ENCODE data around the gene COL6A2. TPM values are rescaled to one million over a fixed set of nuclear protein-coding genes. Genes with fewer than 3 reads are reported as not detected.
"Not testable (repeated sequence)": the region's sequence is repeated elsewhere in the genome, so short reads cannot be mapped to it uniquely, and the experiment has no call there.

The COL6A2 gene
- total and polyA plus RNA-seq, 2 of the 4 experiments (the other 2 are of a cell fraction) = 208 to 1,065 TPM

DNA sequence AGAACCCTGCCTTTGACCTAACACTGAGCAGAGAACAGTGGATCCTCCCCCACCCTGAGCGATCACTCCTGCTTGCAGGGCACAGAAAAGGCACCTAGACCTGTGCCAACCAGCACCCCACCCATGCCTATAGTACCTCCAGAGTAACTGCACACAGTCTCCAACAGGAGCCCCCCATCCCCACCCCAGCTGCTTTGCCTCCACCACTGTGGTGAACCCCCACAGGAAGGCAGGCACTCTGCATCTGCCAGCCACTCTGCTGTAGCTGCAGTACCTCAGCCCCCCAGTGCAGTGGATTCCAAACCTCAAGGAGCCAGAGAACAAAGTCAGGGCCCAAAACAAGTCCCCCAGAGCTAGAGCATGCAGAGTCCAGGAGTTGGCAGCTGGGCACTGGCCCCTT is 75.7 kb downstream of the COL6A2 start:
- peaks cover 12% of the 10 kb centered on the region for H3K9me3 ChIP-seq (ENCODE audit: control insufficient read depth, insufficient read depth, low read length)
- H3K23ac ChIP-seq (ENCODE audit: low read depth, low read length) = no peak overlapping the region
- H3K4me2 ChIP-seq (ENCODE audit: low read depth, low read length) = no peak overlapping the region
- CTCF ChIA-PET = no interaction called here
- WGBS, 2 experiments (ENCODE audit: extremely low coverage in 2 of 2, insufficient read length in 1 of 2) = 100% methylated on average over 1 of the region's 1 CpG; no CpG with 5 or more reads in 1 of the 2 experiments
- POLR2A ChIA-PET (ENCODE audit: unreplicated experiment) = no interaction called here
- no peak overlapping the region for H3K4me3 ChIP-seq (ENCODE audit: insufficient read depth, low read depth, low read length)
- H3K27me3 ChIP-seq (ENCODE audit: control insufficient read depth, insufficient read depth, low read length) = no peaks in the 10 kb centered on the region
- H4K91ac ChIP-seq (ENCODE audit: insufficient read depth, low read depth, low read length) = no peak overlapping the region
- H4K5ac ChIP-seq (ENCODE audit: low read depth, low read length) = no peak overlapping the region
- intact Hi-C loops (cut with micrococcal nuclease) (no loop called here), dilution Hi-C loops (cut with HindIII; ENCODE audit: low sequenced_read_pairs, unreplicated experiment) (no loop called here), in situ Hi-C loops (cut with MboI; ENCODE audit: low sequenced_read_pairs) (no loop called here)
- no peaks in the 10 kb centered on the region for H3K9me1 ChIP-seq (ENCODE audit: insufficient read depth, low read length)
- H2AK5ac ChIP-seq (ENCODE audit: low read depth, low read length) = no peak overlapping the region
- no TSS peak for BruUV-seq (replicated peaks)
- H3K9ac ChIP-seq (ENCODE audit: low read depth, low read length) = no peak overlapping the region
- H3K79me1 ChIP-seq (ENCODE audit: low read depth in 1 of 2, low read length in 2 of 2) = peaks cover 0 to 4% of the 10 kb centered on the region in 2 experiments; a peak in 2 of 4 replicates
- ATAC-seq (ENCODE audit: low read depth) (no peak), DNase-seq (no peak)
- no peak overlapping the region for H3K4ac ChIP-seq (ENCODE audit: low read depth, low read length)
- TF ChIP-seq USF2 (IDR thresholded peaks at IDR 0.05; ENCODE audit: low read depth, low read length) (no peak), MAFK (IDR thresholded peaks at IDR 0.05; ENCODE audit: low read depth, low read length) (no peak), NFE2L2 (IDR thresholded peaks at IDR 0.05; ENCODE audit: low read depth, low read length) (no peak), SMC3 (IDR thresholded peaks at IDR 0.05; ENCODE audit: low read depth, low read length) (no peak), MAZ (IDR thresholded peaks at IDR 0.05; ENCODE audit: borderline replicate concordance, low read depth, low read length) (no peak)
- no peak overlapping the region for H3K18ac ChIP-seq (ENCODE audit: low read depth, low read length)
- H2BK15ac ChIP-seq (ENCODE audit: low read depth, low read length) = no peak overlapping the region
- no peaks in the 10 kb centered on the region for H4K20me1 ChIP-seq (ENCODE audit: insufficient read depth, low read length)
- H2AFZ ChIP-seq (replicated peaks; ENCODE audit: low read length, poor library complexity) = no peak overlapping the region
- no peak overlapping the region for H2BK5ac ChIP-seq (ENCODE audit: low read depth, low read length, poor library complexity, severe bottlenecking)
- H2BK120ac ChIP-seq (ENCODE audit: low read depth, low read length) = no peak overlapping the region
- no peak overlapping the region for H3K27ac ChIP-seq (ENCODE audit: insufficient read depth, low read length)
- H2AK9ac ChIP-seq (replicated peaks; ENCODE audit: low read depth, low read length, poor library complexity) = no peak overlapping the region
- no peak overlapping the region for H4K8ac ChIP-seq (ENCODE audit: low read depth in 2 of 2, low read length in 2 of 2)
- no peak overlapping the region for H3K56ac ChIP-seq (ENCODE audit: extremely low read depth, insufficient read depth, low read length)
- H3K14ac ChIP-seq (replicated peaks; ENCODE audit: low read depth, low read length) = no peak overlapping the region
- no peak overlapping the region for H2BK20ac ChIP-seq (ENCODE audit: low read depth, low read length)
- H3K36me3 ChIP-seq (ENCODE audit: control insufficient read depth, insufficient read depth, low read length) = no peaks in the 10 kb centered on the region
- H3K4me1 ChIP-seq (ENCODE audit: control insufficient read depth, insufficient read depth, low read length) = no peaks in the 10 kb centered on the region

DNA sequence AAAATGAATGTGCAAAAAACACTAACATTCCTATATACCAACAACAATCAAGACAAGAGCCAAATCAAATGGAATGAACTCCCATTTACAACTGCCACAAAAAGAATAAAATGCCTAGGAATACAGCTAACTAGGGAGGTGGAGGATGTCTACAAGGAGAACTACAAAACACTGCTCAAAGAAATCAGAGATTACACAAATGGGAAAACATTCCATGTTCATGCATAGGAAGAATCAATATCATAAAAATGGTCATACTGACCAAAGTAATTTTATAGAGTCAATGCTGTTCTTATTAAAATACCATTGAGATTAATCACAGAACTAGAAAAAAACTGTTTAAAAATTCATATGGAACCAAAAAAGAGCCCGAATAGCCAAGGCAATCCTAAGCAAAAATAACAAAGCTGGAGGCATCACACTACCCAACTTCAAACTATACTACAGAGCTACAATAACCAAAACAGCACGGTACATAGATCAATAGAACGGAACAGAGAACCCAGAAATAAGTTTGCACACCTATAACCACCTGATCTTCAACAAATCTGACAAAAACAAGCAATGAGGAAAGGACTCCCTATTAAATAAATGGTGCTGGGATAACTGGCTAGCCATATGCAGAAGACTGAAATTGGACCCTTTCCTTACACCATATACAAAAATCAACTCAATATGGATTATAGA is 78.7 kb downstream of the COL6A2 start:
- H3K4me1 ChIP-seq (ENCODE audit: control insufficient read depth, insufficient read depth, low read length); H3K4me3 ChIP-seq (ENCODE audit: insufficient read depth, low read depth, low read length); H2BK5ac ChIP-seq (ENCODE audit: low read depth, low read length, poor library complexity, severe bottlenecking); in situ Hi-C loops (cut with MboI; ENCODE audit: low sequenced_read_pairs); ATAC-seq (ENCODE audit: low read depth); H3K27me3 ChIP-seq (ENCODE audit: control insufficient read depth, insufficient read depth, low read length); H3K14ac ChIP-seq (replicated peaks; ENCODE audit: low read depth, low read length); H3K56ac ChIP-seq (ENCODE audit: extremely low read depth, insufficient read depth, low read length); H3K4me2 ChIP-seq (ENCODE audit: low read depth, low read length); dilution Hi-C loops (cut with HindIII; ENCODE audit: low sequenced_read_pairs, unreplicated experiment); H4K8ac ChIP-seq (ENCODE audit: low read depth in 2 of 2, low read length in 2 of 2); POLR2A ChIA-PET (ENCODE audit: unreplicated experiment); H2BK15ac ChIP-seq (ENCODE audit: low read depth, low read length); H4K20me1 ChIP-seq (ENCODE audit: insufficient read depth, low read length); H2AFZ ChIP-seq (replicated peaks; ENCODE audit: low read length, poor library complexity); H2AK9ac ChIP-seq (replicated peaks; ENCODE audit: low read depth, low read length, poor library complexity); H2AK5ac ChIP-seq (ENCODE audit: low read depth, low read length); H3K27ac ChIP-seq (ENCODE audit: insufficient read depth, low read length); BruUV-seq (replicated peaks); H3K36me3 ChIP-seq (ENCODE audit: control insufficient read depth, insufficient read depth, low read length); H4K5ac ChIP-seq (ENCODE audit: low read depth, low read length); H3K23ac ChIP-seq (ENCODE audit: low read depth, low read length); DNase-seq; H2BK120ac ChIP-seq (ENCODE audit: low read depth, low read length); H3K79me1 ChIP-seq (ENCODE audit: low read depth in 1 of 2, low read length in 2 of 2); H3K4ac ChIP-seq (ENCODE audit: low read depth, low read length); intact Hi-C loops (cut with micrococcal nuclease); H4K91ac ChIP-seq (ENCODE audit: insufficient read depth, low read depth, low read length); H3K9me1 ChIP-seq (ENCODE audit: insufficient read depth, low read length); H3K9ac ChIP-seq (ENCODE audit: low read depth, low read length); H3K18ac ChIP-seq (ENCODE audit: low read depth, low read length); H2BK20ac ChIP-seq (ENCODE audit: low read depth, low read length): not testable (repeated sequence)
- H3K9me3 ChIP-seq (ENCODE audit: control insufficient read depth, insufficient read depth, low read length) = peaks cover 12% of the 10 kb centered on the region
- WGBS, 2 experiments (ENCODE audit: extremely low coverage in 2 of 2, insufficient read length in 1 of 2) = no CpG with 5 or more reads among the region's 3 CpGs
- CTCF ChIA-PET = interaction anchor here (2.1 kb wide), 1 partner anchor 33 kb away, joined by 7 read pairs; no protein-coding TSS in a partner anchor
